Lung microvascular endothelial cell (primary cell): Measurements from ENCODE around the gene SMC2. TPM values are rescaled to one million over a fixed set of nuclear protein-coding genes. Genes with fewer than 3 reads are reported as not detected.
A peak's percentile ranks its signal among the peaks of the same experiment; 100 is the strongest.

ENCODE experiments used
- DNase-seq, 2 donors: peaks; one replicate each; pipeline versions ENCODE4 v3.0.0 to v3.0.0-alpha.2; 2010; ENCODE audit warnings: low read depth in 2 of 2
- total RNA-seq: library from RNA; depleted of rRNA; stranded (reverse); fragments of >200 nt; gene quantifications from 2 replicates; pipeline ENCODE4 v1.2.1, GENCODE V29; 2014

SMC2 gene
- total RNA-seq, 1 donor from 2014 or later, result 7.7 TPM

- DNase-seq, result no peak
These were observed 10.3 kb downstream of the SMC2 start for GRCh38 chr9:104104360-104104759.

GRCh38 chr9:104107799-104108198 is 13.7 kb downstream of the SMC2 start:
- no peak for DNase-seq

GRCh38 chr9:104108315-104108714 is 14.2 kb downstream of the SMC2 start:
- DNase-seq, result no peak

- no peak for DNase-seq
These were observed 16.4 kb downstream of the SMC2 start for GRCh38 chr9:104110509-104110908.

GRCh38 chr9:104118916-104119315 is 24.8 kb downstream of the SMC2 start:
- DNase-seq, result no peak

GRCh38 chr9:104121022-104121421 is 26.9 kb downstream of the SMC2 start:
- no peak for DNase-seq

GRCh38 chr9:104138243-104138868 is 44.2 kb downstream of the SMC2 start:
- DNase-seq, result no peak

GRCh38 chr9:104142799-104143549 is 48.9 kb downstream of the SMC2 start:
- no peak for DNase-seq

- no peak for DNase-seq
These were observed 49.4 kb downstream of the SMC2 start for GRCh38 chr9:104143550-104143910.

- no peak for DNase-seq
These were observed 50.2 kb downstream of the SMC2 start for GRCh38 chr9:104144336-104144735.

- DNase-seq, result no peak
These were observed 79.0 kb downstream of the SMC2 start for GRCh38 chr9:104173067-104173466.

GRCh38 chr9:104177003-104177611 is 83.0 kb downstream of the SMC2 start:
- peak in 1 of 2 donors; percentile 16 for DNase-seq

GRCh38 chr9:104177676-104178075 is 83.6 kb downstream of the SMC2 start:
- DNase-seq, result no peak
